ENCODE measurements around the gene SULT1B1.

DNA sequence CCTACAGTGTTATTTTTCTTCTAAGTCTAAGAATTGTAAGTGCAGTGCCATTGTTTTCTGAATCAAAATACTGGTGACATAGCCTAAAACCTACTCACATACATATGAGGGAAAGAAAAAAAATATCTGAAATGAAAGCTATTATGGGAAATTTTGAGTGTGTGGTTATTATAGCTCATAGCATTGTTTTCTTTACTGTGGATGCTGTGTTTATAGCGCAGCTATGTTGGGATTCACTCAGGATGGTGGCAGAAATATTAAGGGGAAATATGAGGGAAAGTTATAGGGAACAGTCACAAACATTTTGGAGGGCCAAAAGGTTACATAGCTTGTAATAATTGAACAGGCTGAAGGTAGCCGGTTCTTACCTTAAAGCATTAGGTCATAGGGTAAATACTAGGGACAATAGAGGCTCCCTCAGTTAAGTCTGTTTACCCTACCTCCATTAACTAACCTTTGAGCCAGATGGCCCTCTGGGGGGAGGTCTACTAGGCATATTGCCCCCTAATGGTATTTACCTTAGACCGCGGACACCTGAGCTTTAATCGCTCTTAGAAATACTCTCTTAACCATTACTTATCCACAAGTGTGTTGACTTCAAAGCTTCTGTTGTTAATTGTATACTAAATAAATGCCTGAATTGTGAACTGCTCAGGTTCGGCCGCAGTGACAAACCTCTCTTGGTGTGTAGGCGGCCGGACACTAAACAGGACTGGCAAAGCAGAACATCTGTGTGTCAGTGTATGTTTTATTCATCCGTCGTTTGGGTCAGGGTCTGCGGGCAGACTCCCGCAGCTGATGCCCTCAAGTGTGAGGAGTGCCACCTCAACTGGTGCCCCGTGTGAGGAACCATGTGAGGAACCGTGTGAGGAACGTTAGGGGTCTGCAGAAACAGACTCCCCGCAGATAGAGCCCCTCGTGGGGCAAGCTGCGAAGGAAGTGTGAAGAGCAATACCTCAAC lies 21.3 kb upstream of the SULT1B1 start:
- no peak for TF ChIP-seq POLR2AphosphoS5 (IDR thresholded peaks at IDR 0.05; ENCODE audit: low read depth, low read length)
- TF ChIP-seq, protein P1, sequence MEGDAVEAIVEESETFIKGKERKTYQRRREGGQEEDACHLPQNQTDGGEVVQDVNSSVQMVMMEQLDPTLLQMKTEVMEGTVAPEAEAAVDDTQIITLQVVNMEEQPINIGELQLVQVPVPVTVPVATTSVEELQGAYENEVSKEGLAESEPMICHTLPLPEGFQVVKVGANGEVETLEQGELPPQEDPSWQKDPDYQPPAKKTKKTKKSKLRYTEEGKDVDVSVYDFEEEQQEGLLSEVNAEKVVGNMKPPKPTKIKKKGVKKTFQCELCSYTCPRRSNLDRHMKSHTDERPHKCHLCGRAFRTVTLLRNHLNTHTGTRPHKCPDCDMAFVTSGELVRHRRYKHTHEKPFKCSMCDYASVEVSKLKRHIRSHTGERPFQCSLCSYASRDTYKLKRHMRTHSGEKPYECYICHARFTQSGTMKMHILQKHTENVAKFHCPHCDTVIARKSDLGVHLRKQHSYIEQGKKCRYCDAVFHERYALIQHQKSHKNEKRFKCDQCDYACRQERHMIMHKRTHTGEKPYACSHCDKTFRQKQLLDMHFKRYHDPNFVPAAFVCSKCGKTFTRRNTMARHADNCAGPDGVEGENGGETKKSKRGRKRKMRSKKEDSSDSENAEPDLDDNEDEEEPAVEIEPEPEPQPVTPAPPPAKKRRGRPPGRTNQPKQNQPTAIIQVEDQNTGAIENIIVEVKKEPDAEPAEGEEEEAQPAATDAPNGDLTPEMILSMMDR (IDR thresholded peaks at IDR 0.05), result no peak
- TF ChIP-seq SIN3A (IDR thresholded peaks at IDR 0.05; ENCODE audit: borderline replicate concordance, insufficient read depth, low read depth, low read length), result no peak

Measured in Panc1 (cell line).